ENCODE results near the gene ULK1.

Gene ULK1

DNA sequence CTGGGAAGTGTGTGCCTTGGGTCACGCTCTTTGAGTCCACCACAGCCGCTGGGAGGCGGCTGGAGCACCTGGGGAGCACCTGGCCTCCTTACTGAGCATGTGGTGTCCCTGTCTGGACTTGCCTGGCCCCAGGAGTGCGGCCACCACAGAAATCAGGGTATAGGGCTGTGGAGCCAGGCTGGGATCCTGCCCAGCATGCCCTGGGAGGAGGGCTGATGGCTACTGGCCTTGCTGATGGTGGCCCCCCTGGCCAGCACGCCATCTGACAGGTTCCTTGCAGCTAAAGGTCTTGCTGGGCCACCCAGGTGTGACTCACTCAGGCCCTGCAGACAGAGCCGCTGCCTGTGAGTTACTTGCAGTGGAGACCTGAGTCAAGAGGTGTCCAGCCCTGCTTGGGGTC, 6.0 kb downstream of the ULK1 start:
- TF ChIP-seq, protein P1, sequence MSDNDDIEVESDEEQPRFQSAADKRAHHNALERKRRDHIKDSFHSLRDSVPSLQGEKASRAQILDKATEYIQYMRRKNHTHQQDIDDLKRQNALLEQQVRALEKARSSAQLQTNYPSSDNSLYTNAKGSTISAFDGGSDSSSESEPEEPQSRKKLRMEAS (IDR thresholded peaks at IDR 0.05): 0 out of 2 replicates have a peak, but pooled peaks have one; percentile 18
- TF ChIP-seq TAF1 (IDR thresholded peaks at IDR 0.05; ENCODE audit: low read depth) (no peak), TCF12 (IDR thresholded peaks at IDR 0.05; ENCODE audit: low read depth) (peak; percentile 40; the same call in 1 of the 2 replicates), TEAD4 (IDR thresholded peaks at IDR 0.05) (no peak), FOXM1 (IDR thresholded peaks at IDR 0.05; ENCODE audit: borderline replicate concordance, low read depth) (no peak)

DNA sequence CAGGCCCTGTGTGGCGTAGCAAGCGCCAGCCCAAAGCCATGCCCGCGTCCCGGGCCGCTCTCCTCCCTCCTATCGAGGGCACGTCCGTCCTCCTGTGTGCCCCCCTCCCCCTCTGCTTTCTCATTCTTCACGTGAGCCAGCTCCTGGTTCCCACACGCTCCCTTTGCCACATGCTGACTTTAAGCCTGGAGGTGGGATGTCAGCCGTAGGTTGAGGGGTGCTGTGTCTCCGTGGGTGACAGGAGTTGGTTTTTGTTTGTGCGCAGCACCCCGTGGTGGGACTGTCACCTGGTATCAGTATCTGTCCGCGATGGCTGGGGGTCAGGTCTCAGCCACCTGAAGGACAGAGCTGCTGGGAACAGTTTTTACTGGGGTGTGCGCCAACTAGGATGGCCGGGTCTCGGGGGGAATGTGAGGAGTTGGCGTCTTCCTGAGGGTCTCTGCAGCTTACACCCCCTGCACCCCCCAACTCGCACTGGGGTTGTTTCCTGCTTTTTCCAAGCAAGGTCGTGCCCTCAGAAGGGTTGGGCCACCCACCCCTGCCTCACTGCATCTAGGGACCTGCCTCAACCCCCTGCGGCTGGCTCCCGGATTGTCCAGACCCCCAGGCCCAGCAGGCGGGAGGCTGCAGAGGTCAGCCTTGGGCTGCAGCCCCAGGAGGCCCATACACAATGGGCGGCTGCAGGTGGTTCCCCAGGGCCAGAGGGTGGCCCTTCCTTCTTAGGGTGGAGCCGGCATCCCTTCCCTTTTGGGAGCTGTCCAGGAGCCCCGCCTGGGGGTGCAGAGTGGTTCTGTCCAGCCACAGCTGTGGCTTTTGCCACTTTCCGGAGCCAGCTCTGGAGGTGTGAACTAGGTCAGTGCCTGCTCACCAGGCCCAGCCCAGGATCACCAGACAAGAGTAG, 7.3 kb downstream of the ULK1 start:
- no peak for TF ChIP-seq CREB1 (IDR thresholded peaks at IDR 0.05; ENCODE audit: low read depth)
- TF ChIP-seq TCF12 (IDR thresholded peaks at IDR 0.05; ENCODE audit: low read depth): peak; percentile 86
- peak; percentile 56 for TF ChIP-seq TEAD4 (IDR thresholded peaks at IDR 0.05)
- no peak for TF ChIP-seq TAF1 (IDR thresholded peaks at IDR 0.05; ENCODE audit: low read depth)
- TF ChIP-seq, protein P2, sequence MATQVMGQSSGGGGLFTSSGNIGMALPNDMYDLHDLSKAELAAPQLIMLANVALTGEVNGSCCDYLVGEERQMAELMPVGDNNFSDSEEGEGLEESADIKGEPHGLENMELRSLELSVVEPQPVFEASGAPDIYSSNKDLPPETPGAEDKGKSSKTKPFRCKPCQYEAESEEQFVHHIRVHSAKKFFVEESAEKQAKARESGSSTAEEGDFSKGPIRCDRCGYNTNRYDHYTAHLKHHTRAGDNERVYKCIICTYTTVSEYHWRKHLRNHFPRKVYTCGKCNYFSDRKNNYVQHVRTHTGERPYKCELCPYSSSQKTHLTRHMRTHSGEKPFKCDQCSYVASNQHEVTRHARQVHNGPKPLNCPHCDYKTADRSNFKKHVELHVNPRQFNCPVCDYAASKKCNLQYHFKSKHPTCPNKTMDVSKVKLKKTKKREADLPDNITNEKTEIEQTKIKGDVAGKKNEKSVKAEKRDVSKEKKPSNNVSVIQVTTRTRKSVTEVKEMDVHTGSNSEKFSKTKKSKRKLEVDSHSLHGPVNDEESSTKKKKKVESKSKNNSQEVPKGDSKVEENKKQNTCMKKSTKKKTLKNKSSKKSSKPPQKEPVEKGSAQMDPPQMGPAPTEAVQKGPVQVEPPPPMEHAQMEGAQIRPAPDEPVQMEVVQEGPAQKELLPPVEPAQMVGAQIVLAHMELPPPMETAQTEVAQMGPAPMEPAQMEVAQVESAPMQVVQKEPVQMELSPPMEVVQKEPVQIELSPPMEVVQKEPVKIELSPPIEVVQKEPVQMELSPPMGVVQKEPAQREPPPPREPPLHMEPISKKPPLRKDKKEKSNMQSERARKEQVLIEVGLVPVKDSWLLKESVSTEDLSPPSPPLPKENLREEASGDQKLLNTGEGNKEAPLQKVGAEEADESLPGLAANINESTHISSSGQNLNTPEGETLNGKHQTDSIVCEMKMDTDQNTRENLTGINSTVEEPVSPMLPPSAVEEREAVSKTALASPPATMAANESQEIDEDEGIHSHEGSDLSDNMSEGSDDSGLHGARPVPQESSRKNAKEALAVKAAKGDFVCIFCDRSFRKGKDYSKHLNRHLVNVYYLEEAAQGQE (IDR thresholded peaks at IDR 0.05; ENCODE audit: low read depth): peak; percentile 71
- TF ChIP-seq YY1 (IDR thresholded peaks at IDR 0.05; ENCODE audit: low read depth): no peak
- TF ChIP-seq, protein P3, sequence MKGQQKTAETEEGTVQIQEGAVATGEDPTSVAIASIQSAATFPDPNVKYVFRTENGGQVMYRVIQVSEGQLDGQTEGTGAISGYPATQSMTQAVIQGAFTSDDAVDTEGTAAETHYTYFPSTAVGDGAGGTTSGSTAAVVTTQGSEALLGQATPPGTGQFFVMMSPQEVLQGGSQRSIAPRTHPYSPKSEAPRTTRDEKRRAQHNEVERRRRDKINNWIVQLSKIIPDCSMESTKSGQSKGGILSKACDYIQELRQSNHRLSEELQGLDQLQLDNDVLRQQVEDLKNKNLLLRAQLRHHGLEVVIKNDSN (IDR thresholded peaks at IDR 0.05): no peak
- peak; percentile 84 for TF ChIP-seq NFIC (IDR thresholded peaks at IDR 0.05)
- TF ChIP-seq ZBTB7A (IDR thresholded peaks at IDR 0.05; ENCODE audit: low read depth): peak; percentile 78; the same call in 1 of the 2 replicates
- TF ChIP-seq EP300 (IDR thresholded peaks at IDR 0.05; ENCODE audit: borderline replicate concordance): peak; percentile 64; the same call in 1 of the 2 replicates
- 0 out of 2 replicates have a peak, but pooled peaks have one; percentile 2 for TF ChIP-seq RAD21 (IDR thresholded peaks at IDR 0.05; ENCODE audit: low read depth)
- no peak for TF ChIP-seq EGR1 (IDR thresholded peaks at IDR 0.05)
- TF ChIP-seq, protein P1 (IDR thresholded peaks at IDR 0.05): peak; percentile 61
- no peak for TF ChIP-seq CEBPB (IDR thresholded peaks at IDR 0.05)
- no peak; the same call in 1 of the 2 replicates for TF ChIP-seq FOXM1 (IDR thresholded peaks at IDR 0.05; ENCODE audit: borderline replicate concordance, low read depth)

DNA sequence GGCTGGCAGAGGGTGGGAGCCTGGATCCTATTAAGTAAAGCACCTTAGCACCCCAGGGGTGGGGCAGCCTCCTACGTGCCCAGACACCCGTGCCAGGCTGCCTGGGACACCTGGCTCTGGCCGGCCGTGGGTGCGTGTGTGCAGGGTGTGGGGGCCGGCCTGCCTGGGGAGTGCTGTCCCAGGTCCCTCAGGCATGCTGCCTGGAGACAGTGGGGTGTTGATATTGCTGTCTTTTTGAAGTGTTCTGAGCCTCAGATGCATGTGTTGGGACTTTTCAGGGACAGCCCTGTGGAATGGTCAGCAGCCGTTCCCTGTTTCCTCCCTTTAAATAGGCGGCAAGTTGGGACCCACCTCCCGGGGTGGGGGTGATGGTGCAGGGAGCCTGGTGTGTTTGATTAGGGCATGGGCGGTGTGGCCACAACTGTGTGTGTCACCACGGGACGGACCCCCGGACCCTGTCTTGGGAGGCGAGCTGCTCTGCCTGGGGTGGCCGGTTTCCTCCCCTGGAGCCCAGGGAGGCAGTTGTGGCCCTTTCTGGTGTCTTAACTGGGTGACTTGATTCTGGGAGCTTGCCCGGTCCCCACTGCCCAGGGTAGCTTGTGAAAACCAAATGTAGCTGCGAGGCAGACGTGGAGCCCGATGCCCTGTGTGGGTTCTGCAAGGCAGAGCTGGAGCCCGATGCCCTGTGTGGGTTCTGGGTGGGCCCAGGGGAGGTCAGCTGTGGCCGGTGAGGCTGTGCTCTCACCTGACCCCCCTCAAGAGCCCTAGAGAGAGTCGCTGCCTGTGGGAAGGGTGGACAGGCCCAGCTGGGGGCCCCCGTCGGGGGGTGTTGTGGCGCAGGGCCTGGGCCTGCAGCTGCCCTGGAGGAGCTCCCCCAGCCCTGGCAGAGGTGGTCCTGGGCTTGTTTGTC, 8.2 kb downstream of the ULK1 start:
- TF ChIP-seq TCF12 (IDR thresholded peaks at IDR 0.05; ENCODE audit: low read depth) (peak; percentile 74), NFIC (IDR thresholded peaks at IDR 0.05) (no peak; the same call in 1 of the 2 replicates), EGR1 (IDR thresholded peaks at IDR 0.05) (peak; percentile 43; the same call in 1 of the 2 replicates)

DNA sequence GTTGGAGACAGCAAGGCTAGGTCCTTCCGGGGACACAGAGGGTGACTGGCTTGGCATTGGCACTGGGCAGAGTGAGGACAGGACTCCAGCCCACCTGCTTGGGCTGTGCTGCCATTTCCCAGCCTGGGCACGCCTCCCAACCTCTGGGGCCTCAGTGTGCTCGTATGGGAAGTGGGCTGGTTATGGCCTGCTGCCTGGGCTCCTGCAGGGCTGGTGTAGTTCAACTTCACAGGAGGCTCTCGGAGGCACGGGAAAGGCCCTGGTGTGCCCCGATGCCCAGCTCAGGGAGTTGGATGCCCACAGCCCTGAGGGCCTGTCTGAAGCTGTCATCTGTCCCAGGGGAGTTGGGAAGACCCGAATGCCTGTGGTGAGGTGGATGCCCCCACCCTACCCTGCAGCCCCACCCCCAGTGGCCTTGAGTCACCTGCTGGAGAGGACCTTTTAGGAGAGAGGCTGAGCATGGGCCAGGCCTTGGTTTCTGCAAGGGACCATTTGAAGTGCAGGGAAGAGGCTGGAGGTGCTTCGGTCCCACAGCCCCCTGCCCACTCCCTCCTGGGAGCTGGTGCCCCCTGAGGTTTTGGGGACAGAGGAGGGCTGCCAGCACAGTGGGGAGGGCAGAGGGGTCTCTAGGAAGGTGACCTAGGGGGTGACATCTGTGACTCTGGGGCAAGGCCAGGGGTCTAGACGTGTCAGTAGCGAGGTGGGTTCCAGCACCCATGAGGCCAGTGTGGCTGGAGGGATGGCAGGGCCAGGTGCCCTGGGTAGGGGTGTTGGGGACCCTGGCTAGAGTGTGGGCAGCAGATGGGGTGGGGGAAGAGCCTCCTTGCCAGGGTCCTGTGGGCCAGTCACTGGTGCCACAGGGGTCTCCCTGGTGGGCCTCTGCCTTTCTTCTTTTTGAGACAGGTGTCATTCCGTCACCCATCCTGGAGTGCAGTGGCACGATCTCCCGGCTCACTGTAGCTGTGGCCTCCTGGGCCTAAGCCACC, 9.1 kb downstream of the ULK1 start:
- no peak for TF ChIP-seq TAF1 (IDR thresholded peaks at IDR 0.05; ENCODE audit: low read depth)
- no peak; the same call in 1 of the 2 replicates for TF ChIP-seq ZBTB7A (IDR thresholded peaks at IDR 0.05; ENCODE audit: low read depth)
- TF ChIP-seq TEAD4 (IDR thresholded peaks at IDR 0.05): no peak
- TF ChIP-seq, protein P1 (IDR thresholded peaks at IDR 0.05): no peak
- no peak for TF ChIP-seq FOXM1 (IDR thresholded peaks at IDR 0.05; ENCODE audit: borderline replicate concordance, low read depth)
- no peak for TF ChIP-seq EP300 (IDR thresholded peaks at IDR 0.05; ENCODE audit: borderline replicate concordance)
- no peak for TF ChIP-seq CREB1 (IDR thresholded peaks at IDR 0.05; ENCODE audit: low read depth)
- TF ChIP-seq, protein P2 (IDR thresholded peaks at IDR 0.05; ENCODE audit: low read depth): no peak
